Measurements from ENCODE around the gene PCDHGB3.

GRCh38 chr5:141343242-141343952 is 26.6 kb upstream of the PCDHGB3 start, which contains the start of gene PCDHGA3:
- TF ChIP-seq ATF3 (IDR thresholded peaks at IDR 0.05; ENCODE audit: borderline replicate concordance, extremely low read depth, low read depth, low read length) (no peak), ZNF274 (IDR thresholded peaks at IDR 0.05; ENCODE audit: insufficient read depth, insufficient read length) (no peak), POLR2AphosphoS5 (IDR thresholded peaks at IDR 0.05; ENCODE audit: low read length) (no peak), IKZF1 (conservative IDR thresholded peaks at IDR 0.05) (no peak), SMARCA5 (IDR thresholded peaks at IDR 0.05) (no peak), ESRRA (IDR thresholded peaks at IDR 0.05; ENCODE audit: low read length) (no peak), NFXL1 (IDR thresholded peaks at IDR 0.05; ENCODE audit: borderline replicate concordance) (no peak)
